Natural killer cell (primary cell): ENCODE results near the gene SLC25A47. TPM values are rescaled to one million over a fixed set of nuclear protein-coding genes. Genes with fewer than 3 reads are reported as not detected.

Experiments used
- ATAC-seq, 3 donors: fragments of 150-1000 bp in 2 of 3; fragments of 200-7000 bp in 1 of 3; cut with Tn5 transposase; 1 replicate in 1 of 3; 2 replicates in 2 of 3; pipeline ENCODE4 v1.10.0; 2021; ENCODE audit warnings: mild to moderate bottlenecking in 2 of 3, moderate library complexity in 2 of 3
- DNase-seq, 2 donors: peaks; one replicate each; pipeline versions ENCODE4 v3.0.0 to v3.0.0-alpha.2; 2013 to 2021; ENCODE audit warnings: mixed read lengths in 1 of 2
- H3K27ac ChIP-seq: one replicate; pipeline ENCODE4 v1.5.1; 2013; ENCODE audit warnings: mild to moderate bottlenecking, low read length
- H3K27me3 ChIP-seq: one replicate; pipeline ENCODE4 v1.6.1; 2013; ENCODE audit warnings: low read length; ENCODE audit not compliant: control insufficient read depth, insufficient read depth
- H3K36me3 ChIP-seq: one replicate; pipeline ENCODE4 v1.6.1; 2013; ENCODE audit warnings: low read length; ENCODE audit not compliant: control insufficient read depth, insufficient read depth
- H3K4me1 ChIP-seq: one replicate; pipeline ENCODE4 v1.6.1; 2013; ENCODE audit warnings: low read length; ENCODE audit not compliant: control insufficient read depth, insufficient read depth
- H3K4me3 ChIP-seq: one replicate; pipeline ENCODE4 v1.5.1; 2013; ENCODE audit warnings: low read length
- H3K9me3 ChIP-seq: one replicate; pipeline ENCODE4 v1.6.1; 2013; ENCODE audit warnings: low read length; ENCODE audit not compliant: control insufficient read depth, insufficient read depth
- H3K27ac Mint-ChIP-seq, 2 donors: one replicate each; pipeline ENCODE4 v1.8.0; 2022; ENCODE audit warnings: mild to moderate bottlenecking in 2 of 2, mixed read lengths in 2 of 2, moderate library complexity in 1 of 2
- H3K27me3 Mint-ChIP-seq, 2 donors: one replicate each; pipeline ENCODE4 v1.8.0; 2022; ENCODE audit warnings: low read depth in 2 of 2, mixed read lengths in 2 of 2
- H3K36me3 Mint-ChIP-seq: one replicate; pipeline ENCODE4 v1.8.0; 2022; ENCODE audit warnings: mixed read lengths
- H3K4me1 Mint-ChIP-seq, 2 donors: one replicate each; pipeline ENCODE4 v1.8.0; 2022; ENCODE audit warnings: mixed read lengths in 2 of 2
- H3K4me3 Mint-ChIP-seq: one replicate; pipeline ENCODE4 v1.8.0; 2022; ENCODE audit warnings: mild to moderate bottlenecking, moderate library complexity, mixed read lengths
- H3K9me3 Mint-ChIP-seq, 2 donors: one replicate each; pipeline ENCODE4 v1.8.0; 2022; ENCODE audit warnings: mixed read lengths in 2 of 2
- WGBS: methylation state at CpG from one replicate; pipeline ENCODE4 v1.1.7; 2013; ENCODE audit warnings: missing lambda C conversion rate; ENCODE audit not compliant: insufficient coverage; 5-methylcytosine and 5-hydroxymethylcytosine counted together
- intact Hi-C: fragments of 100-400 bp; cut with micrococcal nuclease; formaldehyde crosslinking; loops from one replicate; pipeline ENCODE4 v1.14.2; 2022
- total RNA-seq, 4 donors: library from RNA; stranded (reverse); fragments of 120-200 nt in 1 of 4; gene quantifications; one replicate each; pipeline versions ENCODE4 v1.2.3 to v1.2.4, GENCODE V29; 2013 to 2022
- TF ChIP-seq, protein P1 (sequence below): fragments of 200-600 bp; IDR thresholded peaks from one replicate; pipeline ENCODE4 v1.8.0; 2022; ENCODE audit warnings: antibody characterized with exemption

Gene SLC25A47
- total RNA-seq, 3 donors from 2014 or later (not counting 1 experiment from before 2014, with no cell fraction given) = 0.20 TPM; not detected in 2

GRCh38 chr14:100374270-100374669 lies 51.1 kb downstream of the SLC25A47 start:
- H3K9me3 Mint-ChIP-seq = no peaks in the 10 kb centered on the region
- Histone ChIP-seq H3K4me1 (peaks cover 30% of the 10 kb centered on the region), H3K36me3 (peaks cover 1% of the 10 kb centered on the region), H3K4me3 (no peak overlapping the region), H3K9me3 (no peaks in the 10 kb centered on the region), H3K27ac (peak overlapping the region; percentile 55), H3K27me3 (no peaks in the 10 kb centered on the region)
- peak overlapping the region in 1 of 2 donors; percentile 31 for H3K27ac Mint-ChIP-seq
- H3K36me3 Mint-ChIP-seq = no peaks in the 10 kb centered on the region
- H3K27me3 Mint-ChIP-seq = no peaks in the 10 kb centered on the region
- WGBS = 84% methylated on average over 2 of the region's 2 CpGs
- DNase-seq = no peak
- H3K4me1 Mint-ChIP-seq = peaks cover 24 to 29% of the 10 kb centered on the region in 2 donors
- H3K4me3 Mint-ChIP-seq = peak overlapping the region; percentile 50
- TF ChIP-seq, protein P1, sequence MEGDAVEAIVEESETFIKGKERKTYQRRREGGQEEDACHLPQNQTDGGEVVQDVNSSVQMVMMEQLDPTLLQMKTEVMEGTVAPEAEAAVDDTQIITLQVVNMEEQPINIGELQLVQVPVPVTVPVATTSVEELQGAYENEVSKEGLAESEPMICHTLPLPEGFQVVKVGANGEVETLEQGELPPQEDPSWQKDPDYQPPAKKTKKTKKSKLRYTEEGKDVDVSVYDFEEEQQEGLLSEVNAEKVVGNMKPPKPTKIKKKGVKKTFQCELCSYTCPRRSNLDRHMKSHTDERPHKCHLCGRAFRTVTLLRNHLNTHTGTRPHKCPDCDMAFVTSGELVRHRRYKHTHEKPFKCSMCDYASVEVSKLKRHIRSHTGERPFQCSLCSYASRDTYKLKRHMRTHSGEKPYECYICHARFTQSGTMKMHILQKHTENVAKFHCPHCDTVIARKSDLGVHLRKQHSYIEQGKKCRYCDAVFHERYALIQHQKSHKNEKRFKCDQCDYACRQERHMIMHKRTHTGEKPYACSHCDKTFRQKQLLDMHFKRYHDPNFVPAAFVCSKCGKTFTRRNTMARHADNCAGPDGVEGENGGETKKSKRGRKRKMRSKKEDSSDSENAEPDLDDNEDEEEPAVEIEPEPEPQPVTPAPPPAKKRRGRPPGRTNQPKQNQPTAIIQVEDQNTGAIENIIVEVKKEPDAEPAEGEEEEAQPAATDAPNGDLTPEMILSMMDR = no peak
- intact Hi-C loops = no loop called here
- no peak for ATAC-seq

GRCh38 chr14:100374876-100375265 lies 51.7 kb downstream of the SLC25A47 start:
- H3K27me3 Mint-ChIP-seq = no peaks in the 10 kb centered on the region
- ATAC-seq (no peak), DNase-seq (no peak)
- Histone ChIP-seq H3K27ac (peak overlapping the region; percentile 55), H3K36me3 (peaks cover 1% of the 10 kb centered on the region), H3K27me3 (no peaks in the 10 kb centered on the region), H3K4me3 (no peak overlapping the region), H3K4me1 (peaks cover 30% of the 10 kb centered on the region), H3K9me3 (no peaks in the 10 kb centered on the region)
- TF ChIP-seq, protein P1 = no peak
- peak overlapping the region; percentile 93 for H3K4me3 Mint-ChIP-seq
- peak overlapping the region; percentile 88 to 94 for H3K27ac Mint-ChIP-seq
- no peaks in the 10 kb centered on the region for H3K9me3 Mint-ChIP-seq
- no peaks in the 10 kb centered on the region for H3K36me3 Mint-ChIP-seq
- WGBS = 80% methylated on average over 8 of the region's 8 CpGs
- H3K4me1 Mint-ChIP-seq = peaks cover 24 to 29% of the 10 kb centered on the region in 2 donors
- intact Hi-C loops = loop anchor here (5.0 kb wide), 2 partner anchors 68 to 138 kb away; partner anchors contain the start of genes SLC25A29 and YY1

DNA sequence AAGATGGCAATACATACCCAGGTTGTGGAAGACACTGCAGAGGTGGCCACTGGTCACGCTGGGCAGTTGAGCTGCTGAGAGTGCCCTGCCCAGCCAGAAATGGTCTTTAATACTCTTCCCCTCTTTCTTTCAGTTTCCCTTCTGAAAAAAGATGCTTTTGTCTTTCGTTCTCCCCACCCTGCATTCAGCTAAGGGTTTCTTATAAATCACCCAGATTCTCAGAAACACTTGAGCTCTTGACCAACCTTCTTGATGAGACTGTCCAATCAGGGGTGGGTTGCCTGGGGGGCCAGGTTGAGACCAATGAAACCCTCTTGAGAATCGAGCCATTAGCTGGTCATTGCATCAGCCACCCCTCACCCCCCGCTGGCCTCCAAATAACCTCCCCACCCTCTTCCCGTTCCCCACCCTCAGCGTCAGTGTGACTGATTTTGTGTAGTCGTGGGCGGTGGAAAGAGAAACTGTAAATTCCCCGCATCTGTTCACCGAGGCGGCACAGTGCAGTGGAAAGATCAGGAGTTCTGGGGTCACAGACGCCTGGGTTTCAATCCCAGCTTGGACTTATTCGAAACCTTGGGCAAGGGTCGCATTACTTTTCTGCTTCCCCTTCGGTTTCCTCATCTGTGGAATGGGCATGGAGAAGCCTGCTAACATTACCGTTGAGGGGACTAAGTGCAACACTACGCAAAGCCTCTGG lies 52.3 kb downstream of the SLC25A47 start:
- no peaks in the 10 kb centered on the region for H3K9me3 ChIP-seq
- Mint-ChIP-seq H3K9me3 (no peaks in the 10 kb centered on the region), H3K27me3 (no peaks in the 10 kb centered on the region), H3K36me3 (no peaks in the 10 kb centered on the region), H3K4me3 (peak overlapping the region; percentile 93), H3K27ac (peak overlapping the region; percentile 88 to 94), H3K4me1 (peaks cover 24 to 29% of the 10 kb centered on the region in 2 donors)
- intact Hi-C loops = loop anchor here (5.0 kb wide), 2 partner anchors 68 to 138 kb away; partner anchors contain the start of genes SLC25A29 and YY1
- TF ChIP-seq, protein P1 = no peak
- ATAC-seq = peak; percentile 9 to 66 (median 22)
- peaks cover 30% of the 10 kb centered on the region for H3K4me1 ChIP-seq
- WGBS = 1% methylated on average over 15 of the region's 17 CpGs
- H3K36me3 ChIP-seq = peaks cover 1% of the 10 kb centered on the region
- H3K27me3 ChIP-seq = no peaks in the 10 kb centered on the region
- H3K4me3 ChIP-seq = peak overlapping the region; percentile 58
- peak in 1 of 2 donors; percentile 58 for DNase-seq
- H3K27ac ChIP-seq = peak overlapping the region; percentile 60
